ENCODE results near the gene FNTB.
A peak's percentile ranks its signal among the peaks of the same experiment; 100 is the strongest.
"Not testable (repeated sequence)": the region's sequence is repeated elsewhere in the genome, so short reads cannot be mapped to it uniquely, and the experiment has no call there.

FNTB gene

GRCh38 chr14:65054471-65055085 is 67.9 kb downstream of the FNTB start:
- DNase-seq (ENCODE audit: low read depth) = no peak

GRCh38 chr14:65057695-65058094 is 71.0 kb downstream of the FNTB start:
- no peak for DNase-seq (ENCODE audit: low read depth)

- no peak for DNase-seq (ENCODE audit: low read depth)
Observed at GRCh38 chr14:65062096-65063075, 75.7 kb downstream of the FNTB start.

GRCh38 chr14:65065719-65066118 is 79.0 kb downstream of the FNTB start:
- DNase-seq (ENCODE audit: low read depth) = no peak

GRCh38 chr14:65069874-65070413 is 83.2 kb downstream of the FNTB start:
- DNase-seq (ENCODE audit: low read depth) = no peak

GRCh38 chr14:65070471-65070976 is 83.8 kb downstream of the FNTB start:
- DNase-seq (ENCODE audit: low read depth) = peak; percentile 18

- DNase-seq (ENCODE audit: low read depth) = no peak
Observed at GRCh38 chr14:65071544-65071943, 84.8 kb downstream of the FNTB start.

- DNase-seq (ENCODE audit: low read depth) = no peak
Observed at GRCh38 chr14:65072256-65072655, 85.6 kb downstream of the FNTB start.

- no peak for DNase-seq (ENCODE audit: low read depth)
Observed at GRCh38 chr14:65072937-65073336, 86.2 kb downstream of the FNTB start.

- DNase-seq (ENCODE audit: low read depth) = no peak
Observed at GRCh38 chr14:65073605-65074201, 87.0 kb downstream of the FNTB start.

- DNase-seq (ENCODE audit: low read depth) = no peak
Observed at GRCh38 chr14:65074449-65075150, 87.9 kb downstream of the FNTB start.

GRCh38 chr14:65075628-65076325 is 89.1 kb downstream of the FNTB start:
- no peak for DNase-seq (ENCODE audit: low read depth)

GRCh38 chr14:65077318-65077717 is 90.6 kb downstream of the FNTB start:
- DNase-seq (ENCODE audit: low read depth) = no peak

GRCh38 chr14:65079201-65079600 is 92.5 kb downstream of the FNTB start:
- DNase-seq (ENCODE audit: low read depth) = no peak

- DNase-seq (ENCODE audit: low read depth) = peak; percentile 60
Observed at GRCh38 chr14:65079768-65080167, 93.1 kb downstream of the FNTB start.

GRCh38 chr14:65080960-65081747 is 94.5 kb downstream of the FNTB start:
- peak; percentile 75 for DNase-seq (ENCODE audit: low read depth)

- DNase-seq (ENCODE audit: low read depth) = no peak
Observed at GRCh38 chr14:65082930-65083329, 96.2 kb downstream of the FNTB start.

GRCh38 chr14:65084554-65085505 is 98.1 kb downstream of the FNTB start:
- DNase-seq (ENCODE audit: low read depth) = no peak

- not testable (repeated sequence) for DNase-seq (ENCODE audit: low read depth)
Observed at GRCh38 chr14:65086686-65087085, 100.0 kb downstream of the FNTB start.

Data from amniotic epithelial cell (primary cell).